NOMO-1 treated with dmso at 0.1 percent for 144 hours (cell line): ENCODE data around the gene CAB39L.
A peak's percentile ranks its signal among the peaks of the same experiment; 100 is the strongest.

ENCODE experiments used
- DNase-seq: peaks from one replicate; lab custom pipeline; 2025; ENCODE audit not compliant: unreplicated experiment; lab: John Stamatoyannopoulos, UW

CAB39L gene

GRCh38 chr13:49443704-49444523 is at the start of gene CAB39L, which contains the start of gene SETDB2:
Gene CAB39L, minus strand, starts transcription at chr13:49444064. Its CDS starts 61,154 bp downstream, at chr13:49382910.
Gene SETDB2, plus strand, starts transcription at chr13:49444274. Its CDS starts 7,620 bp downstream, at chr13:49451894.
- DNase-seq = peak; percentile 99

- DNase-seq = no peak
Observed at GRCh38 chr13:49488563-49488962, 44.7 kb upstream of the CAB39L start.

- no peak for DNase-seq
Observed at GRCh38 chr13:49481788-49482187, 37.9 kb upstream of the CAB39L start.

DNA sequence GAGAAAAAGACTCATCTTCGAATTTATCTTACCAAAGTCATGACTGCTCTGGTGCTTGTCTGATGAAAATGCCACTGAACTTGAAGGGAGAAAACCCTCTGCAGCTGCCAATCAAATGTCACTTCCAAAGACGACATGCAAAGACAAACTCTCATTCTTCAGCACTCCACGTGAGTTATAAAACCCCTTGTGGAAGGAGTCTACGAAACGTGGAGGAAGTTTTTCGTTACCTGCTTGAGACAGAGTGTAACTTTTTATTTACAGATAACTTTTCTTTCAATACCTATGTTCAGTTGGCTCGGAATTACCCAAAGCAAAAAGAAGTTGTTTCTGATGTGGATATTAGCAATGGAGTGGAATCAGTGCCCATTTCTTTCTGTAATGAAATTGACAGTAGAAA is 32.7 kb upstream of the CAB39L start:
- DNase-seq = no peak

GRCh38 chr13:49472186-49472585 is 28.3 kb upstream of the CAB39L start:
- DNase-seq = no peak

DNA sequence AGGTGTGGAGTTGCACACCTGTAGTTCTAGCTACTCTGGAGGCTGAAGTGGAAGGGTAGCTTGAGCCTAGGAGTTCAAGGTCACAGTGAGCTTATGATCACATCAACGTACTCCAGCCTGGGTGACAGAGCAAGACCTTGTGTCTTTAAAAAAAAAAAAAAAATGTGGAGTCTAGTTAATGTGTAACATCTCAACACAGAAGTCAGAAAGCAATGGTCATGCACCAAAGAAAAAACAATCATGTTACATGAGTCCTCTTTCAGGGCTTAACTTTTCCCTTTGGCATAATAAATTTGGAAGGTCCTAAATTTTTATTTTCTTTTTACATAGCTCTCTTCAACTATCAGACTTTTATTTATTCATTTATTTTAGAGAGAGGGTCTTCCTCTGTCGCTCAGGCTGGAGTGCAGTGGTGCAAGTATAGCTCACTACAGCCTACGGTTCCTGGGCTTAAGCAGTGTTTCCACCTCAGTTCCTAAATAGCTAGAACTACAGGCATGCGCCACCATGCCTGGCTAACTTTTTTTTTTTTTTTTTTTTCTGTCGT is 22.5 kb upstream of the CAB39L start:
- DNase-seq = no peak

- no peak for DNase-seq
Observed at GRCh38 chr13:49464621-49465325, 20.9 kb upstream of the CAB39L start.

GRCh38 chr13:49464085-49464484 is 20.2 kb upstream of the CAB39L start:
- no peak for DNase-seq

- no peak for DNase-seq
Observed at GRCh38 chr13:49459580-49459979, 15.7 kb upstream of the CAB39L start.

GRCh38 chr13:49457221-49457620 is 13.4 kb upstream of the CAB39L start:
- no peak for DNase-seq

DNA sequence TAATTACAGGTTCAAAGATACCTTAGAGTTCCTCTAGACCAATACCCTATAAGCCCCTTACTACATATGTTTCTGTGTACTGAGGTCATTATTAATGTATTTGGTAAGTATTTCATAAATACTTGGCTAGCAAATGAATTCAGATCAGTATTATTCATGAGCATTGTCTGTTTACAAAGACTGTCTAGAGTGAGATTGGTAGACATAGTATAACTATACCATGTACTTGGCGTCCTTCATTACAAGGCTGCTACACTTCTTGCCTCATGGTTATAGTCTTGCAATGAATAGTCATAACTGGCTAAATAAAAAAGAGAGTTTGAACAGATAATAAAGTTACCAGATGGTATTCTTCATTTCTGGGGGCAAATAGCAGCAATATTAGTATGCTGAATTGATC is 12.3 kb upstream of the CAB39L start:
- no peak for DNase-seq

- DNase-seq = no peak
Observed at GRCh38 chr13:49455007-49455398, 11.1 kb upstream of the CAB39L start.

DNA sequence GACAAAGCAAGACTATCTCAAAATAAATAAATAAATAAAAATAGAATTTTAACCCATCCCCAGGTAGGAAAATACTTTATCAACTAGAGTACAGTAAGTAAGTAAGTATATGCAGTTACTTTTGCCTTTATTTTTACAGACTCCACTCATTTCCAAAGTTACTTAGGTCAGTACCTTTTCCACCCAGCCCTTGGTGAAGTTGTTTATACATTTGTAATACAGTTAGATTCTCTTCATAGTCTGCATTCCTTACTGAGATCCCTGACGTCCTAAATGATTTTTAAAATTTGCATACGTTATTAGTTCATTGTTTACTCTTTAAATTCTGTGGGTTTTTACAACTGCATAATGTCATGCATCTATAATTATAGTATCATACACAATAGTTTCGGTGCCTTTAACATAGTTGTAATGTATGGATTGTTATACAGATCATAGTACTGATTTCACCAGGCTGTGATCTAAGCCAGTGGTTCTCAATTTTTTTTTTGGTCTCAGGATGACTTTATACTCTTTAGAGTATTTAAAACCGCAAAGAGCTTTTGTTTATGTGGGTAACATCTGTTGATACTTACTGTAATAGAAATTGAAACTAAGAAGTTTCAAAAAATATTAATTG is 10.6 kb upstream of the CAB39L start:
- no peak for DNase-seq

DNA sequence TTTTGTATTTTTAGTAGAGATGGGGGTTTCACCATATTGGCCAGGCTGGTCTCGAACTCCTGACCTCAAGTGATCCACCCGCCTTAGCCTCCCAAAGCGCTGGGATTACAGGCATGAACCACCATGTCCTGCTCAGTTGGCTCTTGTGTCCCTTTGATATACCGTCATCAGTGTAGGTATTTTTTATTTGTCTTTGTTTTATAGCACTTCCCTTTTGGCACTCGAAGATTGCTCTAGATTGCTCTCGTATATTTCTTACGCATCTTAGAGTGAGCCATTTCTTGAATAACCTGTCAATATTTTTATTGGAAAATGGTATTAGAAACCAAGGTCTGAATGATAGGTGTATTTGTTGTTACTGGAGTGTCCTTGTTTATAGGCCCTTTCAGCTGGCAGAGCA is 9.6 kb upstream of the CAB39L start:
- DNase-seq = no peak

GRCh38 chr13:49452725-49453457 is 9.0 kb upstream of the CAB39L start:
- DNase-seq = no peak

GRCh38 chr13:49450105-49450819 is 6.4 kb upstream of the CAB39L start:
- no peak for DNase-seq

- DNase-seq = no peak
Observed at GRCh38 chr13:49448753-49449152, 4.9 kb upstream of the CAB39L start.

DNA sequence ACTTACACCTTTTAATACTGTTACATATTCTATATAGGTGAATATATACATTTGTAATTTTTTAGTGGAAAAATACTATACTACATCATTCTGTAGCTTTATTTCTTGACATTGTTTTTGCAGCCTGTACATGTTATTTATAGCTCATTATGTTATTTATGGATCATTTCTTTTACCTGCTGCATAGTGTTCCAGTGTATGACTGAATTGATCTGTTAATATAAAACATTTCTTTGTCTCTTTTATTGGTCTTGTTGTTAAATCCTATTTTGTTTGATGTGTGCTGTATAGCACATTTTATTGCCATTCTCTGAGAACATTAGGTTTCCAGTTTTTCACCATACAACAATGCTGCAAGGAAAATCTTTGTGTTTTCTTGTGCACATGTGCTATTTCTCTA is 2.6 kb upstream of the CAB39L start:
- no peak for DNase-seq

DNA sequence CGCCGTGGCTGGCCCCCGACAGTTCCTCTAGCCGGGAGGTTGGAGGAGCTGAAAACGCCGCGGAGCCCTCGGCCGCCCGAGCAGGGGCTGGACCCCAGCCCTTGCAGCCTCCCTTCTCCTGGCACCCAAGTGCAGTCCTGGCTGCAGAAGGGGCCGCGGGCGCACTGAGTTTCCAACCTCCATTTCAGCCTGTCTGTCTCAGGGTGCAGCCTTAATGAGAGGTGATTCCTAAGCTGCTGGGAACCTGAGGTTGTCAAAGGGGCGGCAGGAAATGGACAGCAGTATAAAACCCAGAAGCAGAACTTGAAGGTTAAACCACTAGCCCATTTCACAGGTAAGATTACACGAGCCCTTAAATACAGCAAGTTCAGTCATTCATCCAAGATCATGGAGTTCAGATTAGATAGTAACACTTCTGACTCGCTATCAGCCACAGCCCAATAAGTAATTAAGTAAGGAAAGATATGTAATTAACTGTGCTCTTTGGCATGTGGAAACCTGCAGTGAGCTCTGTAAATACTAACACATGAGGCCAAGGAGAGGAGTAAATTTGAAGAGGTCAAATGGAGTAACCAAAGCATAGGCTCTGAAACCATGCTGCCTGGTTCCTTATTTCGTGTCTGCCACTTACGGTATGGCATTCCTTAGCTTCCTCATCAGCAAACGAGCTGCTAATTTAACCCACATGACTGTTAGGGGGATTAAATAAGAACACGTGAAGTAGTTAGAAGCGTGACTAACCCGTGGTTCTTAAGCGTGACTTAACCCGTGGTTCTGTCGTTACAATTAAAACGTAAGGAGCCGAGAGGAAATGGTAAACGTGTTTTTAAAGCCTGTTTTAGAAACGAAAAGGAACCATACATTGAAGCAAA is 896 bp upstream of the CAB39L start:
- peak; percentile 74 for DNase-seq
